Stimulated activated CD8-positive, alpha-beta memory T cell treated with anti-CD3 and anti-CD28 coated beads, Interleukin-2, amount 100 ng/mL, for 48 hours (primary cell): ENCODE results near the gene CIC.
"Not testable (repeated sequence)": the region's sequence is repeated elsewhere in the genome, so short reads cannot be mapped to it uniquely, and the experiment has no call there.

Experiments used
- DNase-seq, 2 donors: peaks; one replicate each; pipeline ENCODE4 v3.0.0-alpha.2; 2020; ENCODE audit warnings: low read depth in 2 of 2

Gene CIC

DNA sequence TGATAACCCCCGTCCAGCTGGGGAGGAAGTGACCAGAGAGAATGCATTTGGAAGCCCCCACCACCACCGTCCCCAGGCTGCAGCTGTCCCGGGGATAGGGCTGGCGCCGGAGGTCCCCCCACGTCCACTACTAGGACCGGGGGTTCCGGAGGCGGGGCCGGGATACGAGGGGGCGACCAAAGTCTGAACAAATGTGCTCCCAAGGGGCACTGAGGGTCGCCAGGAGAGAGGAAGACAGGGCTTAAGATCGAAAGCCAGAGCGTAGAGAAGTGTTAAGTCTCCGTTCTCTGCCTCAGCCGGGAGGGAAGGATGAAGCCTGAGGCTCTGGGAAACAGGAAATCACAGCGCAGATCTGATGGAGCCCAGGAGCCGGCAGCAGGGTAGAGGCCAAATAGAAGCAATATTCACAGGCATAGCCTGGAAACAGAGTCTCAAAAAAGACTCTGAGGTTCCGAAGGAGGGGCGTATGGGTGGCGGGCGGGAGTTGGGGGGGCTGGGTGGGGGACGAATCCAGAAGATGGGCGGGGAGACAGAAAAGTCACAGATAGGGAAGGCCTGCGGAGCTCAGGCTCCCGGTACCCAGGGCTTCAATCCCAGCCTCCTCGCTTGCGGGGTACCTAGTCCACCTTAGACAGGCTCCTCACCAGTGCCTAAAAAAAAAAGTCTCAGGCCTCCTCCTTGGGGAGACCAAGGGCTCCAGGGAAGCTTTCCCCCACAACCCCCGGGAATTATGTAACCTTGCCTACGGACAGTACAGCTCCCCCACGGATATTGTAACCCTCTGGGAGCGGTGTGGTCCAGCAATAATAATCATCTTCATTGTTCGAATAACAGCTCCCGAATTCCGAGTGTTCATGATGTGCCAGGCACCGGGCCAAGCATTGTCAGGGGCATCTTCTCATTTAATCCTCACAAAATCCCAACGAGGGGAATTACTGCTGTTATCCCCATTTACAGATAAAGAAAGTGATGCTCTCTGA is 13.0 kb upstream of the CIC start:
- DNase-seq, result no peak

DNA sequence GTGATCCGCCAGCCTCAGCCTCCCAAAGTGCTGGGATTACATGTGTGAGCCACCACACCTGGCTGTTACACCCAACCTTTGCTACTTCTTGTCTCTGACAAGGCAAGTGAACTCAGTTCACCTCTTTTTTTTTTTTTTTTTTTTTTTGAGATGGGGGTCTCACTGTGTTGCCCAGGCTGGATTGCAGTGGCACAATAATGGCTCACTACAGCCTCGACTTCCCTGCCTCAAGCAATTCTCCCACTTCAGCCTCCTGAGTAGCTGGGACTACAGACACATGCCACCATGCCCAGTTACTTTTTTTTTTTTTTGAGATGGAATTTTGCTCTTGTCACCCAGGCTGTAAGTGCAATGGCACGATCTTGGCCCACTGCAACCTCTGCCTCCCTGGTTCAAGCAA is 11.2 kb upstream of the CIC start:
- not testable (repeated sequence) for DNase-seq

DNA sequence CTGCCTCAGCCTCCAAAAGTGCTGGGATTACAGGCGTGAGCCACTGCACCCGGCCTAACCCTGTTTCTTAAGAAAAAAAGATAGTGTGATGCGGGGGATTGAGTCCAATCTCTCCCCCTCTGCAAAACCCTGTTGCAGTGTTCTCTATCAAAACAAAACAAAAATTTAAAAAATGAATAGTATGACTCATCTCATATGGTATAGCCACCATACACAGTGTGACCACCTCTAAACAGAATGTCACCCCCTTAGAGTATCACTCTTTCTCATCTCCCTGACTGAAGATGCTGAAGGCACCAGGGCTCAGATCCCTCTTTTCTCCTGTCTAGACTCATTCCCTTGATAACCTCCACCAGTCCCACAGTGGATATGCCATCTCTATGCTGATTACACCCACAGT is 7.3 kb upstream of the CIC start:
- DNase-seq, result no peak

DNA sequence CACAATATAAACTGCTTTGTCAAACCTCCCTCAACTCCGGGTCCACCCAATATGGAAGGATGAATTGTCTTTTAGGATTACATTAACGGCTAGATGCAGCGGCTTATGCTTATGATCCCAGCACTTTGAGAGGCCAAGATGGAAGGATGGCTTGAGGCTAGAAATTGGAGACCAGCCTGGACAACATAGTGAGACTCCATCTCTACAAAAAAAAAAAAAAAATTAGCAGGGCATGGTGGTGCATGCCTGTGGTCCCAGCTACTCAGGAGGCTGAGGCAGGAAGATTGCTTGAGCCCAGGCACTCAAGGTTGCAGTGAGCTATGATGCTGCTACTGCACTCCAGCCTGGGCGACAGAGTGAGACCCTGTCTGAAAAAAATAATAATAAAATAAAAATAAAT is 2.9 kb upstream of the CIC start:
- not testable (repeated sequence) for DNase-seq

DNA sequence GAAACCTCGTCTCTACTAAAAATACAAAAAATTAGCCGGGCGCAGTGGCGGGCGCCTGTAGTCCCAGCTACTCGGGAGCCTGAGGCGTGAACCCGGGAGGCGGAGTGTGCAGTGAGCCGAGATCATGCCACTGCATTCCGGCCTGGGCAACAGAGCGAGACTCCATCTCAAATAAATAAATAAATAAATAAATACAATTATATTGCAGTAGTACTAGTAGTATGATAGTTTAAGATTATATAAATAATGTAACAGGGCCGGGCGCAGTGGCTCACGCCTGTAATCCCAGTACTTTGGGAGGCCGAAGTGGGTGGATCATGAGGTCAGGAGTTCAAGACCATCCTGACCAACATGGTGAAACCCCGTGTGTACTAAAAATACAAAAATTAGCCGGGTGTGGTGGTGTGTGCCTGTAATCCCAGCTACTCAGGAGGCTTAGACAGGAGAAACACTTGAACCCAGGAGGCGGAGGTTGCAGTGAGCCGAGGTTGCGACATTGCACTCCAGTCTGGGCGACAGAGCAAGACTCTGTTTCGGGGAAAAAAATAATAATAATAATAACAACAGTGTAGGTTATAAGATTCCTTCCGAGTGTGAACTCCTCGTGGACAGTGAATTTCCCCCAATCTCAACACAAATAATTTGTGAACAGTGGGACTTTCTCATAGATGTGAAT is 2.0 kb upstream of the CIC start:
- not testable (repeated sequence) for DNase-seq

DNA sequence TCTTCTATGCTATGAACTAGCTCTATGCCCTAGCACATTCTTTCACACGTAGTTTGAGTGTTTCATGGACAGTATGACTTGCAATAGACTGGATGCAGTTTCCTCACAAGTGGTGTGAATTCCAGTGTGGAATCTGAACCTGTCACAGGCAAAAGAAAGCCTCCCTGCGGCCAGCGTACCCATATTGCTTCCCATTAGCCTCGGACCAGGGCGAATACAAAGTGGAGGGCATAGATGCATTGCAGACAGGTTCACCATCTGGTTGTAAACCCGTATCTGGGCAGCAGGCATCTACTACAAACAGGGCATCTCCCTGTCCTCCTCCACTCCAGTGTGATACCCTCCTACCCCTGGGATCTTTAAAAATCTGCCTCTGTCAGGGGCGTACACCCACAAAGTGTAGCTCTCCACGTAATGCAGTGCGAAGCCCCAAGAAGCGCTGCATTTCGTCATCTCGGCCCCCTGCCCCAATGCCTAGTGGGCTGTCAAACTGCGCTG is 1.4 kb upstream of the CIC start:
- DNase-seq, result no peak

DNA sequence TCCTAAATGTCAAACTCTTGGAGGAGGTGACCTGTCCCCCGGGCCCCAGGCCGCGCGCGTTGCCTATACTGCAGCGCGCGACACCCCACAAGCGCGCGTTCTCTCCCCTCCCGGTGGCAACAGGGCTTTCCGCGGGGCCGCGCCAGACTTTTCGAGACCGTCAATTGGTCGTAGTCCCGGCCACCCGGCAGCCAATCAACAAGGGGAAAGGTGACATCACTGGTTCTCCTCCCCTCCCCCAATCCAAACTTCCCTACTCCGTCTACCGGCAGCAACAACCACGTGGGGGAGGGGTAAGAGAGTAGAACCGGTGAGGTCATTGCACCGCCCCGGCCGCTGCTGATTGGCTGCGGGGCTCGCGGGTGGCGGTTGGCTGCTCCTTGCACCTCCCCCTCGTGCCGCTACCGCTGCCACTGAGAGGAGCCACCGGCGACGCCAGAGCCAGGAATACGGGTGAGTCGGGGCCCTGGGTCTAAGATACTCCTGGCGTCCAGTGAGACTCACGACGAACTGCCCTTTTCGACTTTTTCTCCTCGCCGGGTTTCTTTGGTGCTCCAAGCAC is 829 bp upstream of the CIC start:
- peak; percentile 95 to 96 for DNase-seq

DNA sequence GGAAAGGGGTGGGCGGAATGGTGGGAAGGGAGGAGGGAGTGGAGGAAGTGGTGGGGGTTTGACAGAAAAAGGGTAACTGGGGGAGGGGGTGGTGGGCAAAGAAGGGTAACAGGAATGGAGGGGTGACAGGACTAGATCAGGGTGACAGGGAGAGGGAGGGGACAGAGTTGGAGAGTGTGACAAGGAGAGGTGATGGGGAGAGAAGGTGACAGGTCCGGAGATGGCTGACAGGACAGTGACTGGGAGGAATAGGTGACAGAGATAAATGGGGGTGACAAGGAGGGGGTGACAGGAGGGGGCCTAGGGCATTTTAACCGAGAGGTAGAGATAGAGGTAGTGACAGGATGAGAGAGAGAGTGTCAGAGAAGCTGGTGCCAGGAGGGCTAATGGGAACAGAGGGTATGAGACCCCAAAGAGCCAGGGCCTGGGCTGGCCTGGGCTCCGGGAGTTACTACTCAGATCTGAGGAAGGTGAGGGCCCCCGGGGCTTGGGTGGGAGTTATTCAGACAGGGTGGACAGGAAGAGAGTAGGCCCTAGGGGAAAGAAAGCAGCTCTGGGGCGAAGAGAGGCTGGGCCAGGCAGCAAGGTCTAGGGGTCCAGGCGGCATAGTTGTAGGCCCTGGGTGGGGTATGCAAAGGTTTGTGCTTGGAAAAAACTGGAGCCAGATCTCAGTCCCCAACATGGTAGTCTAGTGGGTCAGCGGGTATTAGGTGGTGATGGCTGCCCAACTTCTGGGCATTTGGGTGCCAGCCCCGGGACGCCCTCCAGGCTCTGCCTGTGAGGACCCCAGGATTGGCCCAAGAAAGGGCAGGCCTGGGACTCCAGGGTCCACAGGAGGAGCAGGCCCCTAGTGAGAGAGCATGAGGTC is 660 bp downstream of the CIC start:
- no peak for DNase-seq

DNA sequence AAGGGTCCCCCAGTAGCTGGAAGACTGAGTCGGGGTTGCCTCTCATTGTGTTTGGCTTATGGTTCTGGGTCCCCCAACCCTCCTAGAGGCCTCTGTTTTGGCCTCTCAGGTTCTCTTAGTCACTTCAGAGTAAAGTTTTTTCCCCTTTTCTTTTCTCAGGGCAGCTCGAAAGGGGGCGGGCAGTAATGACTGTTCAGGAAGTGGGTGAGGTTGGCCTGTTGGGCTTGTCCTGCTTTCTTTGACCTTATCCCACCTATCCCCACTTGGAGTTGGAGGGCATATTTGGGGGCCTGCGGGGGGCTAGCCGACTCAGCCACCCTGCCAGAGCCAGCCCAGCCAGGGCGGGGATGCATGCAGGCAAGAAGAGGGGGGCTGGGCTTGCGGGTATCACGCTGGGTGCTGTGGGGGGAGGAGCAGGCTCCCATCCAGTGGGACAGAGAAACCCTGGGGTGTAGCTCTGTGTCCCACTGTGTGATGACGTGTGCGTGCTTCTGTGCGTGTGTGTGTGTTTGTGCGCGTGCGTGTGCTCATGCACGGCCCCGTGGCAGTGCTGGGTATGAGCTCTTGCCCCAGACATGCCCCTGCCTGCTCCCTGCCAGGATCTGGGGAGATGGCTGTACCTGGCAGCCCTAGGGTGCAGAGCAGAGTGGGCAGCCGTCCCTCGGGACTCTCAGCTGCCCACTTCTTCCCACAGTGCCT is 1.4 kb downstream of the CIC start:
- DNase-seq, result peak in 1 of 2 donors; percentile 52

DNA sequence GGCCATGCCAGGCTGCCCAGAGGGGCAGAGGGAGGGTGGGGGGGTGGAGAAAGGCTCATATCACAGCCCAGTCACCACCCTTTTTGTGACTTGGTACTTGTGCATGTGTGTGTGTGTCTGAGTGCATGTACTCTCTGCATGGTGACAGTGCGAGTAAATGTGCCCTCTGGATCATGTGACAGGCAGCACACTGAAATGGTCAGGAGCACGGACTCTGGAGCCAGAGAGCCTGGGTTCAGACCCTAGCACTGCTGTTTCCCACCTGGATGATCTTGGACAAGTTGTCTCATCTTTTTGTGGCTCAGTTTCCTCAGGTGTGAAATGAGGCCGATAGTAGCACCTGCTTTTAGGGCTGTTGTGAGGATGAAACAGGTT is 2.0 kb downstream of the CIC start:
- DNase-seq, result no peak

DNA sequence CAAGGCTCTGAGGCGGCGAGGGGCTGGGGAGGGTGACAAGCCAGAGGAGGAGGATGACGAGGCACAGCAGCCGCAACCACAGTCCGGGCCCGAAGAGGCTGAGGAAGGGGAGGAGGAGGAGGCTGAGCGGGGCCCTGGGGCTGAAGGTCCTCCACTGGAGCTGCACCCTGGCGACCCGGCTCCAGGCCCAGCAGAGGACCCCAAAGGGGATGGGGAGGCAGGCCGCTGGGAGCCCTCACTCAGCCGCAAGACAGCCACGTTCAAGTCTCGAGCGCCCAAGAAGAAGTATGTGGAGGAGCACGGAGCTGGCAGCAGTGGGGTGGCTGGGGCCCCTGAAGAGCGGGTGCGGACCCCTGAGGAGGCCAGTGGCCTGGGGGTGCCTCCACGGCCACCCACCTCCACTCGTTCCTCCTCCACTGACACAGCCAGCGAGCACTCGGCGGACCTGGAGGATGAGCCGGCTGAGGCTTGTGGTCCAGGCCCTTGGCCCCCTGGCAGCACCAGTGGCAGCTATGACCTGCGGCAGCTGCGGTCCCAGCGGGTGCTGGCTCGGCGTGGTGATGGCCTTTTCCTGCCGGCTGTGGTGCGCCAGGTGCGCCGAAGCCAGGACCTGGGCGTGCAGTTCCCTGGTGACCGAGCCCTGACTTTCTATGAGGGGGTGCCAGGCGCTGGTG is 2.9 kb downstream of the CIC start:
- DNase-seq, result no peak

DNA sequence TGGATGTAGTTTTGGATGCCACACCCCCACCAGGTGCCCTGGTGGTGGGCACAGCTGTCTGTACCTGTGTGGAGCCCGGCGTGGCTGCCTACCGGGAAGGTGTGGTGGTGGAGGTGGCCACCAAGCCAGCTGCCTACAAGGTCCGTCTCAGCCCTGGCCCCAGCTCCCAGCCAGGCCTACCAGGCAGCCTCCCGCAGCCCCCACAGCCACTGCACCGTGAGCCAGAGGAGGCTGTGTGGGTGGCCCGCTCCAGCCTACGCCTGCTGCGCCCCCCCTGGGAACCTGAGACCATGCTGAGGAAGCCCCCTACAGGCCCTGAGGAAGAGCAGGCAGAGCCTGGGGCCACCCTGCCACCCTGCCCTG is 3.5 kb downstream of the CIC start:
- DNase-seq, result no peak

DNA sequence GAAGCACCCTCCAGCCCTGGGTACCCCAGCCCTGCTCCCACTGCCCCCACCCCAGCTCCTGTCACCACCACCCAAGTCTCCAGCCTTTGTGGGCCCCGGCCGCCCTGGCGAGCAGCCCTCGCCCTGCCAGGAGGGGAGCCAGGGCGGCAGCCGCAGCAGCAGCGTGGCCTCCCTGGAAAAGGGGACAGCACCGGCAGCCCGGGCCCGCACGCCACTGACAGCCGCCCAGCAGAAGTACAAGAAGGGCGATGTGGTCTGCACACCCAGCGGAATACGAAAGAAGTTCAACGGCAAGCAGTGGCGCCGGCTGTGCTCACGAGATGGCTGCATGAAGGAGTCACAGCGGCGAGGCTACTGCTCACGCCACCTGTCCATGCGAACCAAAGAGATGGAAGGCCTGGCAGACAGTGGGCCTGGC is 3.9 kb downstream of the CIC start:
- DNase-seq, result no peak

DNA sequence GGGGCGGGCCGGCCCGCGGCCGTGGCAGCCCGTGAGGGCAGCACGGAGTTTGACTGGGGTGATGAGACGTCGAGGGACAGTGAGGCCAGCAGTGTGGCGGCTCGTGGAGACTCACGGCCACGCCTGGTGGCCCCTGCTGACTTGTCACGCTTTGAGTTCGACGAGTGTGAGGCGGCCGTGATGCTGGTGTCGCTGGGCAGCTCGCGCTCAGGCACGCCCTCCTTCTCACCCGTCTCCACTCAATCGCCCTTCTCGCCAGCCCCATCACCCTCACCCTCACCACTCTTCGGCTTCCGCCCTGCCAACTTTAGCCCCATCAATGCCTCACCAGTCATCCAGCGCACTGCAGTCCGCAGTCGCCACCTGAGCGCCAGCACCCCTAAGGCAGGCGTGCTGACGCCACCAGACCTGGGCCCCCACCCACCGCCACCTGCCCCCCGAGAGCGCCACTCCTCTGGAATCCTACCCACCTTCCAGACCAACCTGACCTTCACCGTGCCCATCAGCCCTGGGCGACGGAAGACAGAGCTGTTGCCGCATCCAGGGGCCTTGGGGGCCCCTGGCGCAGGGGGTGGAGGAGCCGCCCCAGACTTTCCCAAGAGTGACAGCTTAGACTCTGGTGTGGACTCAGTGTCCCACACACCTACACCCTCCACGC is 4.5 kb downstream of the CIC start:
- DNase-seq, result no peak

DNA sequence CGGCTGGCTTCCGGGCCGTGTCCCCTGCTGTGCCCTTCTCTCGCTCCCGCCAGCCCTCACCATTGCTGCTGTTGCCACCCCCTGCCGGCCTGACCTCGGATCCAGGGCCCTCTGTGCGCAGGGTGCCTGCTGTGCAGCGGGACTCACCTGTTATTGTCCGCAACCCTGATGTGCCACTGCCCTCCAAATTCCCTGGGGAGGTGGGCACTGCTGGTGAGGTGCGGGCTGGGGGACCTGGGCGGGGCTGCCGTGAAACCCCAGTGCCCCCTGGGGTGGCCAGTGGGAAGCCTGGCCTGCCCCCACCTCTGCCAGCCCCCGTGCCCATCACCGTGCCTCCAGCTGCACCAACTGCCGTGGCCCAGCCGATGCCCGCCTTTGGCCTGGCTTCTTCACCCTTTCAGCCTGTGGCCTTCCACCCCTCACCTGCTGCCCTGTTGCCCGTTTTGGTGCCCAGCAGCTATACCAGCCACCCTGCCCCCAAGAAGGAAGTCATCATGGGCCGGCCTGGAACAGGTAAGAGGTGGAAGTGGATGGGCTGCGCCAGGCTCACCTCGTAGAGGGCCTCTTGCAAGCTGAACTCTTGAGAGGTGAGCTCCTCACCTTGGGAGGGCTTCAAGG is 5.1 kb downstream of the CIC start:
- no peak for DNase-seq

DNA sequence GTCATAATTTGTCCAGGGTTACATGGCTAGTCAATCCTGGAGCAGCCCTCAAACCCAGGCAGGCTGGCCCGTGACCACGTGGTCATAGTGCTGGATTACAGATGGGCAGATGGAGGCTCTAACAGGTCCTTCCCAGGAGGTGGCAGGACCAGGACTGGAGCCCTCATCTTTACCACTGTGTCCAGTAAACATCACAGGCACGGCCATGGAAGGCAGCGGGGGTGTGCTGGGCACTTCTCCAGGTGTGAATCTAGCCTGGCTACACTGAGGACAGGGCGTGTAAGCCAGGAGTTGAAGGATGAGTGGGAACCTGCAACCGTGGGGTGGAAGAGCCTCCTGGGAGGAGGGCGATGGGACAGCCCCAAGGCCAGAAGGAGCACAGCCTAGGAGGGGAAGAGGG is 6.1 kb downstream of the CIC start:
- DNase-seq, result no peak

DNA sequence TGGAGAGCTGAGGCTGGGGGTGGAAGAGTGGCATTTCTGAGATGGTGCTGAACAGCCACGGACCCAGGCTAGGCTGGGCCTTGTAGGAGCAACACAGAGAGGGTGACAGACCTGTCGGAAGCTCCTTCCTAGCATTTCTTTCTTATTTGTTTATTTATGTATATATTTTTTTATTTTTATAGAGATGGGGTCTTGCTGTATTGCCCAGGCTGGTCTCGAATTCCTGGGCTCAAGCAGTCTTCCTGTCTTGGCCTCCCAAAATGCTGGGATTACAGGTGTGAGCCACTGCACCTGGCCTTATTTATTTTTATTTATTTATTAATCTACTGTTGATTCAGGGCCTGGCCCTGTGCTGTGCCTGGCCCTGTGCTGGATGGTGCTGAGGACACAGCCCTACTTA is 6.5 kb downstream of the CIC start:
- DNase-seq, result no peak

DNA sequence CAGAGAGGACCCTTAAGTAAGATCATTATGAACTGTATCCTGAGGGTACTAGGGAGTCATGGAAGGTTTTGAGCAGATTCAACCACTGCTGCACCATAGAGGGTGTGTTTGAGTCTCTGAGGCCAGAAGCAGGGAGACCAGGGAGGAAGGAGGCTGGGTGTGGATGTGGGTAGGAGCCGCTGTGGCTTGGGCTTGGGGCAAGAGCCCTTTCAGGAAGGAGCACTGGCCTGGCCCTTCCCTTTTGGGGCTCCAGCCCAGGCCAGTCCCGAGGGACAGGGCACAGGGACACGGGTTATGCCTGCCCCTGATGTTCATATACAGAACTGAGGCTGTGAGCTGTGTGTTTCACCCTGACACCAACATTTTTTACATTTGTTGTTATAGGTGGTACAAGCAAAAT is 7.2 kb downstream of the CIC start:
- DNase-seq, result no peak

DNA sequence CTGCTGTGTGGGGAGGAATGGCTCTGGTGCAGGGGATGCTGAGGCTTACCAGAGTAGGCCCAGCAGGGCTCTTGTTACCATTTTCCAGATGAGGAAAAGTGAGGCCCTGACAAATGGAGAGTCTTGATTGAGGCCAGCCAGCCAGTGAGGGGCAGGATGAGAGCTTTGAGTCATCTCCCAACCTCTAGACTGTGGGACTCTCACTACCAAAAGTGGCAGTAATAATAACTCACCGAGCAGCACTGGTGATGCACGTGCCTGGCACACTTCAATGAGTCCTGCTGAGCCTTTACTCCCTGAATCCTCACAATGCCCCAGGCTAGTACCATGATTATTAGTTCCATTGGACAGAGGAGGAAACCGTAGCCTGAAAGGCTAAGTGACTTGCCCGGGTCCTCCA is 7.8 kb downstream of the CIC start:
- DNase-seq, result no peak
